GF-D8 (cell line): Measurements from ENCODE around the gene ANKRD9.

Experiments used
- DNase-seq: peaks from one replicate; lab custom pipeline; 2025; lab: John Stamatoyannopoulos, UW

ANKRD9 gene

DNA sequence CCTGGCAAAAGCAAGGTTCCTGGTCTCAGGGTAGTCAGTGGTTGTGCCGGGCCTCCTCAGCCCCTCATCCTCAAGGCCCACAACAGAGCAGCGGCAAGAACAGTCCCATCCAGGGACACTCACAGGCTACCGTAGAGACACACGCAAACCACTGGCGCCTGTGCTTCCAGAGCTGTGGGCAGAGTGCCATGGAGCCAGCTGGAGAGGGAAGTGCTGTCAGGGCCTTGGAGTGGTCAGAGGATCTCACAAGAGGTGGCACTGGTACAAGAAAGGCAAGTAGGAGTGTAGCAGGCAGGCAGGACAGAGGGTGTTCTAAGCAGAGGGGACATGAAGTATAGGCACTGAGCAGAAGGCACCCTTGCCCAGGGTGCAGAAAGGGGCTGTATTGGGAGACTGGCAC, 34.6 kb downstream of the ANKRD9 start:
- DNase-seq, result no peak

DNA sequence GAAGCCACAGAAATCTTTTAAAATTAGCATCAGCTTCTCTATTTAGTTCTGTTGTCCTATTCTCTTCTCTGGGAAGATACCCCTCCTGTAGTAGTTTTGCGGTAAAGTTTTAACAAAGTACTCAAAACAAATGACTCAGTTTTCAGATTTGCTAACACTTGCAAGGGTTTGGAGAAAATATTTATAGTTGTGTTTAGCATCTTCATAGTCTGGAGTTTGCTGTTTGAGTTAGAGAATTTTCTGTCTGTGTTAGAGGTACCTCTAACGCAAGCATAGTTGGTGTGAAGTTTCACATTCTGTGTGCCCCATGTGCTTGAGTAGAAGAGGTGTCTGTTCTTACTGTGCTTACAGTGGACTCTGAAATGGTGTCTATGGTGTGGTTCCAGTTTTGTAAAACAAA, 36.0 kb downstream of the ANKRD9 start:
- DNase-seq, result no peak

DNA sequence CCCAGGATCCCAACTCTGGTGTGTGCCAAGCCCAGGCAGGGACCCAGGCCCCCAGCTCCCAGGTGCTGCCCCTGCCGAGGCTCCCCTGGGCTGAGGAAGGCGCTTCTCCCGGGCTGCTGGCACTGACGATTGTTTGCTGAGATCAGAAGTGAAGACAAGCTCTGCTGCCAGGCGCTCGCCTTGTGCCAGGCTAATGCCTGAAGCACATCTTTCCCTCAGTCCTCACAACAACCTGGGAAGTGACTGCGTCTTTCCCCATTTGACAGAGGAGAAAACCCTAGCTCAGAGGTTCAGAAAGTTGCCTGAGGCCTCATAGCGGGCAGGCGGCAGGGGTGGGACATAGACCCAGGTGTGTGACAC, 36.8 kb downstream of the ANKRD9 start:
- DNase-seq, result no peak

DNA sequence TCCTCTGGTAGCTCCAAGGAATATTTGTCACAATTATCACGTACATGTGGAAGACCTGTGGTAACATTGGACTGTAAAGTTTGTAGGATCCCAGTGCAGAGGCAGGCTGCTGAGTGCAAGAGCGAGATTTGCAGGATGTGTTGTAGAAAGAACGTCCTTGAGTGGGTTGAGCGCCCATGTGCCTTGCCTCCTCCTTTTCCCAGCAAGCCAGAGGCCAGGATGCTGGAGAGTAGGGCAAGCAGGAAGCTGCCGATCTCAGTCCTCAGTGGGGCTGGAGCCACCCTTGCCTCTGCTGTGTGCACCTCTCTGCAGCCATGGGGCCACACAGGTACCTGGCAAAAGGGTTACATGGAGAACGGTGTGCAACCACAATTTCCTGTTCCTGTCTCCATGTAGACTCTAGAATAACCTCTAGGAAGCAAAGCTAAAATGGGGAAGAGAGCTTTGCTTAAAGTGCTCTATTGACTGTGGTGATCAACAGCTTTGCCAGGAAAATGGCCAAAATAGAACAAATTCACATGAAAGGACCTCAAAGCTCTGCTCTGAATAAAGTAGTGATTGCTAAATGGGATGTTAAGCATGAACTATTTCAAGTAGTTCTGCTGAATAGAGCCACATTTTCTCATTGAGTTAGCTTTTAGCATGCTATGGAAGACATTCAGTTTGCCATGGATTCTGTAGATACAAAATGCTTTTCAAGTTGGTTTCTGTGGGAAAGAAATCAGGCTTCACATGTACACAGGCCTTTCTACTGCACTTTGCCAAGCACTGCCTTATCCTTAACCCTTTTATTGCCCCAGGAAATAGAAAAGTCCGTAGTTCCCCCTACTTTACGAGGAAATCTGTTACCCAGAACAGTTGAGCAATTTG, 37.4 kb downstream of the ANKRD9 start:
- DNase-seq, result no peak

DNA sequence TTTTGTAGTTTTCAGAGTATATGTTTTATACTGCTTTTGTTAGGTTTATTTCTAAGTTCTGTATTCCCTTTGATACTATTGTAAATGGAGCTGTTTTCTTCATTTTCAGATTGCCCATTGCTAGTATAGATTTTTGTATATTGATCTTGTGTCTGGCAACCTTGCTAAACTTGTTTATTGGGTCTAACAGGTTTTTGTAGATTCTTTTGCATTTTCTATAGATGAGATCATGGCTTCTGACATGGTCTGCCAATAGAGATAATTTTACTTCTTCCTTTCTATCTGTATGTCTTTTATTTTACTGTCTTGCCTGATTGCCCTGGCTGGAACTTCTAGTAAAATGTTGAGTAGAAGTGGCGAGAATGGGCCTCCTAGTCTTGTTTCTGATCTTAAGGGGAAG, 40.3 kb downstream of the ANKRD9 start:
- DNase-seq, result no peak

DNA sequence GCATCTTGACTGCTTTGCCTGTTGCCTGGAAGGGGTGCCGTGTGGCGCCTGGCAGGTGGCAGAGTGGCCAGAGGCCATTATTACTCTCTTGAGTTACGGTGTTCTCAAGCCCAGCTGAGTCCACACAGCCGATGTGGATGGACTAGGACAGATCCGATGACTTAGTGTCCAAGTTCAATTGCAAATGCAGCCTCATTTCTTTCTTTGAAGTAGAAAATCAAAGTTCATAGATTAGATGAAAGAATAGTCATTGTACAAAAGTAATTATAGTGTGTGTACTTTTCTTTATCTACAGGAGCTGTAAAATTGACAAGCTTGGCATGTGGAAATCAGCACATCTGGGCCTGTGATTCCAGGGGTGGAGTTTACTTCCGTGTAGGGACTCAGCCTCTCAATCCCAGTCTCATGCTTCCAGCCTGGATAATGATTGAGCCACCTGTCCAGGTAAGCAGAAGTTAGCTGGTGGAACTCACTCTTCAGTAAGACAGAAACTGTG, 44.7 kb downstream of the ANKRD9 start:
- DNase-seq, result no peak

DNA sequence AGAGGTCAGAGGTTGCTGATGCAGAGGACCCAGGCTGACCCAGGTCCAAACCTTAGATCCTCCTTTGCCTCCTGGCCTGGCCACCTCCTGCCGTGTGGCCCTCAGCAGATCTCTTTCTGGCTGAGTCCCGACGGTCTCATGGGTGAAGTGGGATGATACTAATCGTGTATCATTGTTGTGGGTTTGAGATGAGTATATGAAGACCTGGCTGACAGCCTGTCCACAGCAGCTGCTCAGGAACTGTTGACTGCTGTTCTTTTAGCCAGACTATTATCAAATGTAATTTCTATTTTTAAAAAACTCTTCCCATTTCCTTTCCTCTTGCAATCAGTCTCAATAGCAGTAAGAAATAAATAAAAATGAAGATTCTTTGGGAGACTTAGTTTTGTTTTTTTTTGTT, 45.6 kb downstream of the ANKRD9 start:
- DNase-seq, result no peak

DNA sequence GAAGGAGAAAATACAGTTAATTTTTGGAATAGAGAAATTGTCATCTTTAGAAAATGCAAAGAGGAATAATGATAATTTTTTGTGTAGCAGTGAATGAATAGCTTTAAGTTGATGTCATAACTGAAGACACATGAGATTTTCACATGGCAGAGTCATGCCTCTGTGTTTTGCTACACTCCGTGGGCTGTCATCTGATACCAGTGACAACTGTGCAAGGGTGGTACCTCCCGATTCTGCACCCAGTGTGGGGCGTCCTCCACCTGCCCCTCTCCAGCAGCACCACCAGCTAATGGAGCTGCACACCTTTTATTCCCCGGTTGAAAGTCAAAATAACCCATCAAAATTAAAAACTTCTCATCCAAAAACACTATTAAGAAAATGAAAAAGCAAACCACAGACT, 47.2 kb downstream of the ANKRD9 start:
- DNase-seq, result no peak

DNA sequence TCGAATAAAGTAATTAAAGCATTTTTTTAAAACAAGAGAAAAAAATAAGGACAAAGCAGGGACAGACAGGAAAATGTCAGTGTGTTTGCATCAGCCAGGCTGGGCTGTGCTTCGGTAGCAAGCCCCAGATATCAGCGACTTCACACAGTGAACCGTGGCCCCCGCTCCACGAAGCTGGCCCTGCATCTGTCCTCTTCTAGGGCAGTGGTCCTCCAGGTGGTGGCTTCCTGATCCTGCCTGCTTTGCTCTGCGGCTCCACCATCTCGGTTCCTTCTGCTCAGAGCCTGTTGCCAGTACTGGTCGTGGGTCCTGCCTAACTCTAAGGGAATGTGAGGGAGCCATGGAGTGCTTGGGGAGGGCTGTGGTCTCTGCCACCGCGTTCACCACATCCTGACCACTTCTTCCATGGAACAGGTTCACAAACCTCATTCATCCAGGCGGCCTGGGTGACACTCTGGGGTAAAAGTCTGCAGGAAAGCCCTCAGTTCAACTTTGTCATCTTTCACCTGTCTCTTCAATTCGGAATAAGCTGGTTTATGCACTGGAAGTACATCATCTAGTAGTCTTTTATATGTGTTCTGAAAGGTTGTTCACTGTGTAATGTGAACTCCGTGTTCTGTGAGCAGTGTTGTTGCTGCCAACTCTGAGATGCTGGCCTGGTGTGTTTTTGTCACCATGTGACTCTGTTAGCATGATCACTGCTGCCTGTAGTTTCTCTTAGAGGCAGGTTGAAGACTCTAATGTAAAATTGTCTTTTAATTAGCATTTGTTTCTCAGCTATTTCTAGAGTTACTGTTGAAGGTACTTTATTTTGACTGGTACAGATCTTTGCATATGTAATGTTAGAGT, 47.9 kb downstream of the ANKRD9 start:
- no peak for DNase-seq

DNA sequence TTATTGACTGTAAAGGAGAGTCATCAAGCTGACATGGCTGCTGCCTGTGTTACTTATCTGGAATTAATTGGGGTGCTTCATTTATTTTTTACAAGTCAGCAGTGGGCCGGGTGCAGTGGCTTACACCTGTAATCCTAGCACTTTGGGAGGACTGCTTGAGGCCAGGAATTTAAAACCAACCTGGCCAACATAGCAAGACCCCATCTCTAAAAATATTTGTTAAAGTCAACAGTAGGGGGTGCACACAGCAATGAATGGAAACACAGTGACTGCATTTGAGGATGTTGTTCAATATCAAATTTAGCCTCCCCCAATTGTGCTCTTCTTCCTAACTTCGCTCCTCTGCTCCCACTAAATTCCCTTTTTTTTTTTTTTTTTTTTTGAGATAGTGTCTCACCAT, 52.1 kb downstream of the ANKRD9 start:
- DNase-seq, result no peak

DNA sequence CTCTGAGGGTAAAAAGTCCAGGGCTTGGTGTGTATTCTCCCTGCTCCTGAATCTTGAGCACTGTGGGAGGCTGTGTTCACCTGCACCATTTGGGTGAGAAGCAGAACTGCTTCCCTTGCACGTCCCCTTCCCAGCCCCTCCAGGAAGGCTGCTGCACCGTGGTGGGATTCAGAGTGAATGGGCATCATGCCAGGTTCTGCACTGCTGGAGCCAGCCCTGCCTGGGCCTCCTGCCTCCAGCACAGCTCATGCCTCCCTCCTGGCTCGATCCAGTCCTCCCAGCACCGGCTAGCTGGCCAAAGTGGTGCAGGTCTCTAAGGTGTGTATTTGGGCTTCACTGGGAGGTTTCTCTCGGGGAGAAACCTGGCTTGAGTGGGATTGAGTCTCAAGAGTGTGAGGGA, 54.9 kb downstream of the ANKRD9 start:
- DNase-seq, result no peak

DNA sequence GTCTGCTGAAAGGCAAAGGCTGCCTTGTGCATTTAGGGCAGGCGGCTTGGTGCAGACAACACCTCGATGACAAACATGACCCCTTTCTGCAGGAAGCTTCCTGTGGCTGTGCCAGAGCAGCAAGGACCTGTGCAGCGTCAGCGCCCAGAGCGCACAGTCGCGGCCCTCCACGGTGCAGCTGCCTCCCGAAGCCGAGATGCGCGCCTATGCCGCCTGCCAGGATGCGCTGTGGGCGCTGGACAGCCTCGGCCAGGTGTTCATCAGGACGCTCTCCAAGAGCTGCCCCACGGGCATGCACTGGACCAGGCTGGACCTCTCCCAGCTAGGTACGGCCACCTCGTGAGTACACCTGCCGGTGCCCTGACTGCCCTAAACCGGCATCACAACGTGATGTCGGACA, 57.3 kb downstream of the ANKRD9 start:
- DNase-seq, result no peak
